Endothelial cell of umbilical vein (primary cell): ENCODE results near the gene TSC22D1.

Source experiments
- CTCF ChIP-seq, 2 donors: IDR thresholded peaks; 1 replicate in 1 of 2; 2 replicates in 1 of 2; pipeline ENCODE4 v1.5.1; 2011; ENCODE audit warnings: low read length in 2 of 2, mild to moderate bottlenecking in 2 of 2, moderate library complexity in 2 of 2, control low read depth in 1 of 2, inconsistent platforms in 1 of 2, low read depth in 1 of 2; ENCODE audit not compliant: insufficient read depth in 1 of 2; ENCODE audit errors: extremely low read depth in 1 of 2
- EZH2 ChIP-seq: IDR thresholded peaks from 2 replicates; pipeline ENCODE4 v1.6.1; 2012; ENCODE audit warnings: borderline replicate concordance, low read depth, mild to moderate bottlenecking, moderate library complexity, low read length, inconsistent platforms; ENCODE audit not compliant: severe bottlenecking
- GATA2 ChIP-seq: IDR thresholded peaks from 2 replicates; pipeline ENCODE4 v1.7.0; 2011; ENCODE audit warnings: low read depth, mild to moderate bottlenecking, moderate library complexity, mixed read lengths, low read length; ENCODE audit not compliant: insufficient read length, insufficient read depth
- JUN ChIP-seq: IDR thresholded peaks from 2 replicates; pipeline ENCODE4 v1.6.1; 2011; ENCODE audit warnings: borderline replicate concordance, low read depth; ENCODE audit not compliant: insufficient read length, insufficient read depth
- MAX ChIP-seq: IDR thresholded peaks from 2 replicates; pipeline ENCODE4 v1.6.1; 2011; ENCODE audit not compliant: insufficient read depth, insufficient read length
- MYC ChIP-seq: IDR thresholded peaks from one replicate; pipeline ENCODE4 v1.6.1; 2011; ENCODE audit warnings: mild to moderate bottlenecking, low read depth, low read length
- POLR2A ChIP-seq: IDR thresholded peaks from 2 replicates; pipeline ENCODE4 v1.6.1; 2012; ENCODE audit warnings: low read depth, mild to moderate bottlenecking, control low read depth, low read length
- POLR2AphosphoS5 ChIP-seq: IDR thresholded peaks from 2 replicates; pipeline ENCODE4 v1.6.1; 2012; ENCODE audit warnings: low read depth, mild to moderate bottlenecking, control low read depth, low read length, moderate library complexity; ENCODE audit not compliant: insufficient read depth

- TF ChIP-seq POLR2A (no peak), EZH2 (no peak), CTCF (IDR thresholded peaks at IDR 0.05; ENCODE audit: extremely low read depth in 1 of 2, insufficient read depth in 1 of 2, low read depth in 1 of 2, low read length in 2 of 2) (no peak), MAX (no peak), POLR2AphosphoS5 (no peak), JUN (no peak), GATA2 (no peak), MYC (no peak)
Measured at GRCh38 chr13:44385401-44385800, 190.7 kb downstream of the TSC22D1 start.
